SU-DHL-6 (cell line): ENCODE measurements around the gene ST3GAL4.
"Not testable (repeated sequence)": the region's sequence is repeated elsewhere in the genome, so short reads cannot be mapped to it uniquely, and the experiment has no call there.

Experiments
- H2AFZ ChIP-seq: fragments of 200-600 bp; sonication (generic); 2 replicates; pipeline ENCODE4 v1.6.1; 2014; ENCODE audit warnings: low read depth, mild to moderate bottlenecking, moderate library complexity, mixed read lengths, antibody characterized with exemption, low read length; ENCODE audit not compliant: severe bottlenecking
- H3F3A ChIP-seq: fragments of 200-600 bp; shearing (Covaris generic); 2 replicates; pipeline ENCODE4 v1.6.0; 2016; ENCODE audit warnings: antibody characterized with exemption, mild to moderate bottlenecking; ENCODE audit not compliant: insufficient read depth
- H3K27ac ChIP-seq: fragments of 200-600 bp; sonication (generic); 2 replicates; pipeline ENCODE4 v1.5.1; 2016; ENCODE audit warnings: low read depth, mild to moderate bottlenecking, low read length, moderate library complexity, mixed read lengths
- H3K27me3 ChIP-seq: fragments of 200-600 bp; sonication (generic), shearing (Covaris generic); 2 replicates; pipeline ENCODE4 v1.6.0; 2014; ENCODE audit warnings: mild to moderate bottlenecking, low read length
- H3K36me3 ChIP-seq: fragments of 200-600 bp; sonication (generic); 2 replicates; pipeline ENCODE4 v1.6.1; 2014; ENCODE audit warnings: mild to moderate bottlenecking, low read length, mixed read lengths
- H3K4me2 ChIP-seq: fragments of 300-600, 200-600 bp; shearing (Covaris generic), sonication (generic); 2 replicates; pipeline ENCODE4 v1.6.0; 2014; ENCODE audit warnings: low read length, low read depth, mild to moderate bottlenecking; ENCODE audit not compliant: poor library complexity, severe bottlenecking
- H3K4me3 ChIP-seq: fragments of 200-600 bp; sonication (generic); 2 replicates; pipeline ENCODE4 v1.5.1; 2014; ENCODE audit warnings: antibody characterized with exemption, low read length, mild to moderate bottlenecking, mixed read lengths; ENCODE audit not compliant: insufficient read depth, poor library complexity, severe bottlenecking
- H3K79me2 ChIP-seq: fragments of 200-600 bp; sonication (generic); 2 replicates; pipeline ENCODE4 v1.6.1; 2014; ENCODE audit warnings: mild to moderate bottlenecking, low read length, moderate library complexity; ENCODE audit not compliant: insufficient read depth
- H3K9ac ChIP-seq: fragments of 200-600 bp; sonication (generic); 2 replicates; pipeline ENCODE4 v1.7.0; 2014; ENCODE audit warnings: mild to moderate bottlenecking, low read length
- H3K9me2 ChIP-seq: fragments of 200-600 bp; sonication (generic); replicated peaks from 2 replicates; pipeline ENCODE4 v1.6.1; 2014; ENCODE audit warnings: low read length; ENCODE audit not compliant: insufficient read depth
- H3K9me3 ChIP-seq: fragments of 200-600 bp; sonication (generic); 2 replicates; pipeline ENCODE4 v1.6.1; 2014; ENCODE audit warnings: low read length, mixed read lengths; ENCODE audit not compliant: insufficient read depth
- H4K20me1 ChIP-seq: fragments of 200-600 bp; sonication (generic); 2 replicates; pipeline ENCODE4 v1.6.1; 2014; ENCODE audit warnings: low read depth, mild to moderate bottlenecking, antibody characterized with exemption, low read length, moderate library complexity, mixed read lengths
- CTCF ChIP-seq: fragments of 200-600 bp; sonication (generic); IDR thresholded peaks from one replicate; pipeline ENCODE4 v1.5.1; 2017; ENCODE audit warnings: antibody characterized with exemption, mild to moderate bottlenecking, low read length, moderate library complexity; ENCODE audit not compliant: insufficient read depth, poor library complexity, severe bottlenecking
- EZH2phosphoT487 ChIP-seq: fragments of 200-600 bp; sonication (generic), shearing (Covaris generic); conservative IDR thresholded peaks from 2 replicates; pipeline ENCODE4 v1.6.1; 2018; ENCODE audit warnings: mild to moderate bottlenecking, antibody characterized with exemption, low read length, moderate library complexity, mixed read lengths

The ST3GAL4 gene

DNA sequence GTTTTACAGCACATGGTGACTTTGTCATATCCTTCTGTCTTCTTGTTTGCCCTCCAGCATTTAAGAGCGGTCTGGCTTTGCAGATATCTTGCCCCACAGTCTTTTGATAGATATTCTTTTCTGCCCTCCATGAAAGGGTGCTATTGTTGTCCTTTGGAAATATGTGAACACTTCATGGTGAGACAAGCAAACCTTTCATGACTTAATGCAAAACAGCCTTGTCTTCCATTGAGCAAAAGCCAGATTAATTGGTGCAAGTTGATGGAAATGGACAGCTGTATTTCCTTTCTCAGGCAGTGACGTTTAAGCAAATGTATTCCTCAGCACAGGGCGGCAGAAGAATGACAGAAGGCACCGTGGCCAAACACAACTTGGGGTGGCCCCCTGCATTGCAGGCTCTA is 47.2 kb upstream of the ST3GAL4 start:
- Histone ChIP-seq H3F3A (no peaks in the 10 kb centered on the region), H3K4me3 (no peak overlapping the region), H3K9me3 (no peaks in the 10 kb centered on the region), H3K4me2 (no peak overlapping the region), H4K20me1 (no peaks in the 10 kb centered on the region), H3K79me2 (peaks cover 8% of the 10 kb centered on the region), H3K27me3 (no peaks in the 10 kb centered on the region), H2AFZ (no peak overlapping the region), H3K9me2 (no peaks in the 10 kb centered on the region), H3K36me3 (no peaks in the 10 kb centered on the region), H3K27ac (no peak overlapping the region), H3K9ac (no peak overlapping the region)
- TF ChIP-seq EZH2phosphoT487 (no peak), CTCF (no peak)

DNA sequence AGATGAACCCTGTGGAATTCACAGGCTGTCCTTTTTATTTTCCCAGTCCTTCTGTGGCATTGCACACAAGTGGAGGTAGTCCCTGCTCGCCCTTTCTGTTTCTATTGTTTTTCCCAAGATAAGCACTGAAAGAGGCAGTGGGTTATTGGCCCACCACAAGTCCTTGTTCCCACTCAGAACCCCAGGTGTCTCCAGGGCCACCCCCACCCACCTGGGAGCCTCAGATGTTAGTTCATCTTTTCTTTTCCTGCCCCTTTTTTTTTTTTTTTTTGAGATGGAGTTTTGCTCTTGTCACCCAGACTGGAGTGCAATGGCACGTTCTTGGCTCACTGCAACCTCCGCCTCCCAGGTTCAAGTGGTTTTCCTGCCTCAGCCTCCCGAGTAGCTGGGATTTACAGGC is 46.7 kb upstream of the ST3GAL4 start:
- not testable (repeated sequence) for H3K79me2 ChIP-seq, H3K27ac ChIP-seq, H3K4me3 ChIP-seq, H3K9me2 ChIP-seq, H3K9me3 ChIP-seq, H3K36me3 ChIP-seq, H3F3A ChIP-seq, H3K27me3 ChIP-seq, H2AFZ ChIP-seq, H4K20me1 ChIP-seq, H3K4me2 ChIP-seq, H3K9ac ChIP-seq

GRCh38 chr11:126310200-126310991 is 45.1 kb upstream of the ST3GAL4 start:
- H3K4me2 ChIP-seq, result no peak overlapping the region
- H3K9ac ChIP-seq, result no peak overlapping the region
- no peaks in the 10 kb centered on the region for H3K36me3 ChIP-seq
- no peaks in the 10 kb centered on the region for H4K20me1 ChIP-seq
- no peak overlapping the region for H3K27ac ChIP-seq
- H3K79me2 ChIP-seq, result no peaks in the 10 kb centered on the region
- H3K9me2 ChIP-seq, result no peaks in the 10 kb centered on the region
- no peak for TF ChIP-seq EZH2phosphoT487
- peak; percentile 34 for TF ChIP-seq CTCF
- H2AFZ ChIP-seq, result no peak overlapping the region
- no peaks in the 10 kb centered on the region for H3K9me3 ChIP-seq
- H3K4me3 ChIP-seq, result no peak overlapping the region
- H3F3A ChIP-seq, result no peaks in the 10 kb centered on the region
- H3K27me3 ChIP-seq, result no peaks in the 10 kb centered on the region

- no peaks in the 10 kb centered on the region for H3K79me2 ChIP-seq
- H3K9me2 ChIP-seq, result no peaks in the 10 kb centered on the region
Observed at GRCh38 chr11:126310992-126311310, 44.5 kb upstream of the ST3GAL4 start.

More at GRCh38 chr11:126310992-126311310, 44.5 kb upstream of the ST3GAL4 start:
- no peaks in the 10 kb centered on the region for H3F3A ChIP-seq
- H3K27ac ChIP-seq, result no peak overlapping the region
- H3K4me3 ChIP-seq, result no peak overlapping the region
- no peak overlapping the region for H3K9ac ChIP-seq
- TF ChIP-seq EZH2phosphoT487 (no peak), CTCF (no peak)
- H3K4me2 ChIP-seq, result no peak overlapping the region
- H3K9me3 ChIP-seq, result no peaks in the 10 kb centered on the region
- H3K27me3 ChIP-seq, result no peaks in the 10 kb centered on the region
- H2AFZ ChIP-seq, result no peak overlapping the region
- no peaks in the 10 kb centered on the region for H3K36me3 ChIP-seq
- no peaks in the 10 kb centered on the region for H4K20me1 ChIP-seq
